MCF 10A (cell line): ENCODE results near the gene RAB9B. TPM values are rescaled to one million over a fixed set of nuclear protein-coding genes. Genes with fewer than 3 reads are reported as not detected.

Experiments
- BruUV-seq: library from RNA; stranded (reverse); fragments of 400-500 nt; replicated peaks from 2 replicates; lab custom pipeline; 2021; lab: Mats Ljungman, UMichigan
- CTCF ChIA-PET: fragments of 300-600 bp; sonication (Branson Sonifier 250); formaldehyde crosslinking; extraction: SDS; loops from one replicate; lab custom pipeline; 2021; ENCODE audit warnings: antibody characterized with exemption, inconsistent platforms; lab: Yijun Ruan, JAX
- POLR2A ChIA-PET: fragments of 300-600, 350-650 bp; sonication (Branson Sonifier 250); formaldehyde crosslinking; extraction: SDS; loops from one replicate; lab custom pipeline; 2020; ENCODE audit warnings: antibody characterized with exemption, inconsistent platforms; lab: Yijun Ruan, JAX
- DNase-seq: peaks from one replicate; pipeline ENCODE4 v3.0.0-alpha.2; 2018; ENCODE audit not compliant: unreplicated experiment
- H3K27ac Mint-ChIP-seq: one replicate; pipeline ENCODE4 v1.8.0; 2022; ENCODE audit warnings: mild to moderate bottlenecking, low read depth, mixed read lengths; ENCODE audit not compliant: unreplicated experiment
- H3K27me3 Mint-ChIP-seq: one replicate; pipeline ENCODE4 v1.8.0; 2022; ENCODE audit warnings: mixed read lengths; ENCODE audit not compliant: insufficient read depth, unreplicated experiment
- H3K36me3 Mint-ChIP-seq: one replicate; pipeline ENCODE4 v1.8.0; 2022; ENCODE audit warnings: mild to moderate bottlenecking, moderate library complexity, mixed read lengths; ENCODE audit not compliant: insufficient read depth, unreplicated experiment
- H3K4me1 Mint-ChIP-seq: one replicate; pipeline ENCODE4 v1.8.0; 2022; ENCODE audit warnings: mixed read lengths; ENCODE audit not compliant: insufficient read depth, unreplicated experiment
- H3K4me3 Mint-ChIP-seq: one replicate; pipeline ENCODE4 v1.8.0; 2022; ENCODE audit warnings: mild to moderate bottlenecking, moderate library complexity, mixed read lengths; ENCODE audit not compliant: unreplicated experiment
- H3K9me3 Mint-ChIP-seq: one replicate; pipeline ENCODE4 v1.8.0; 2022; ENCODE audit warnings: mixed read lengths; ENCODE audit not compliant: unreplicated experiment
- CTCF ChIP-seq: fragments of 200-600 bp; IDR thresholded peaks from one replicate; pipeline ENCODE4 v1.8.0; 2022; ENCODE audit warnings: antibody characterized with exemption, mild to moderate bottlenecking; ENCODE audit not compliant: unreplicated experiment
- intact Hi-C: fragments of 100-400 bp; cut with micrococcal nuclease; formaldehyde crosslinking; loops from 2 replicates; pipeline ENCODE4 v1.14.1; 2022
- total RNA-seq: library from RNA; stranded (reverse); gene quantifications from 2 replicates; pipeline ENCODE4 v1.2.3, GENCODE V29; 2022

RAB9B gene
- total RNA-seq, 1 experiment from 2014 or later, result 0.07 TPM

- no peaks in the 10 kb centered on the region for H3K36me3 Mint-ChIP-seq
- H3K27ac Mint-ChIP-seq, result no peak within 1 kb of the TSS
- CTCF ChIA-PET, result interaction anchor here (3.6 kb wide), 1 partner anchor 65 kb away, joined by 32 read pairs; the partner anchor contains the start of gene TMEM31
Observed at GRCh38 chrX:103776546-103776945, 55.5 kb downstream of the RAB9B start, which contains the start of gene PLP1. TSS of gene PLP1 (plus strand) at chrX:103776840. CDS start at chrX:103776996, 156 bp downstream.

DNA sequence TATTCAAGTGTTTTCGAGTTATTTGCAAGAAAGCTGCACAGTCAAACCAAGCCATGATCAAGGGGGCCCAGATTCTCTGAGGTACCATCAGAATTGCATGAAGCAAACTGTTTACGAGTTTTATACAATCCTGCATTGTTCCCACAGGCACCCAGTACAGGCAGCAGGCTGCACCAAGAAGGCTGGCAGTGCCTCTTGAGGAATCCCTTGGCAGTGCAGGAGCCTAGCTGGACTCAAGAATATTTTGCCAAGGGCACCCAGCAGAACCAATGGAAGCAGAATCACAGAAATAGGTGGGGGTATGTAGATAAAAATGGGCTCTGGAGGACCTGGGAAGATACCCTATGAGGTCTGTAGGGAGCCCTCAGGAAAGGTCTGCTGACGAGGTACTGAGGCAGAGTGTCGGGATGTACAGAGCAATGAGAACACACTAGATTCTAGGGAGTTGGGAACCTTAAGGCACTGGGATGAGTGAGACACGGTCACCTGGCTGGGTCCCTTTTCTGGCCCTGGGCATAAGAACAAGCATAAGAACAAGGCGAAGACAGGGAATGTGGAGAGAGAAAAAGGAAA lies 57.9 kb downstream of the RAB9B start:
- no peaks in the 10 kb centered on the region for H3K36me3 Mint-ChIP-seq
- BruUV-seq, result no TSS peak
- no peak overlapping the region for H3K27ac Mint-ChIP-seq
- CTCF ChIA-PET, result interaction anchor here (0.6 to 3.8 kb wide), 15 partner anchors 11 to 287 kb away, joined by 3 to 32 read pairs (median 4); partner anchors contain the start of gene TMEM31
- no peak overlapping the region for H3K4me3 Mint-ChIP-seq
- peak; percentile 64 for DNase-seq
- peak; percentile 36 for TF ChIP-seq CTCF
- no peaks in the 10 kb centered on the region for H3K9me3 Mint-ChIP-seq
- H3K27me3 Mint-ChIP-seq, result peaks cover 62% of the 10 kb centered on the region
- POLR2A ChIA-PET, result interaction anchor here (0.6 to 0.8 kb wide), 2 partner anchors 19 to 164 kb away, joined by 3 to 4 read pairs; no protein-coding TSS in a partner anchor
- intact Hi-C loops, result loop anchor here (1.0 kb wide), 3 partner anchors 63 to 241 kb away; no protein-coding TSS in a partner anchor
- H3K4me1 Mint-ChIP-seq, result no peaks in the 10 kb centered on the region

More at GRCh38 chrX:103776546-103776945, 55.5 kb downstream of the RAB9B start, which contains the start of gene PLP1:
- H3K4me3 Mint-ChIP-seq, result no peak within 1 kb of the TSS
- no peaks in the 10 kb centered on the region for H3K9me3 Mint-ChIP-seq
- POLR2A ChIA-PET, result no interaction called here
- TF ChIP-seq CTCF, result no peak
- no TSS peak for BruUV-seq
- H3K4me1 Mint-ChIP-seq, result no peaks in the 10 kb centered on the region
- no peak for DNase-seq
- H3K27me3 Mint-ChIP-seq, result peaks cover 86% of the 10 kb centered on the region
- intact Hi-C loops, result no loop called here

- no peak for DNase-seq
- no peak for TF ChIP-seq CTCF
- Mint-ChIP-seq H3K27me3 (peaks cover 61% of the 10 kb centered on the region), H3K27ac (no peak overlapping the region), H3K4me3 (no peak overlapping the region), H3K9me3 (no peaks in the 10 kb centered on the region), H3K4me1 (no peaks in the 10 kb centered on the region), H3K36me3 (no peaks in the 10 kb centered on the region)
- intact Hi-C loops, result no loop called here
- CTCF ChIA-PET, result interaction anchor here (0.7 to 3.8 kb wide), 14 partner anchors 10 to 240 kb away, joined by 3 to 32 read pairs (median 4); partner anchors contain the start of gene TMEM31
- POLR2A ChIA-PET, result interaction anchor here (0.8 kb wide), 2 partner anchors 19 to 144 kb away, joined by 3 read pairs; partner anchors contain the start of gene TCEAL1
- no TSS peak for BruUV-seq
Observed at GRCh38 chrX:103773445-103773844, 58.6 kb downstream of the RAB9B start.

Other genes with a start within 250 kb of the RAB9B start
- 63.7 and 64.4 TPM in 2 replicates for gene TCEAL4, start 246.7 kb downstream of the RAB9B start, total RNA-seq
- gene TCEAL3, start 224.3 kb downstream of the RAB9B start, total RNA-seq, result 15.1 and 18.9 TPM in 2 replicates
- gene TCEAL1, start 203.3 kb downstream of the RAB9B start, total RNA-seq, result 5.7 and 8.1 TPM in 2 replicates
- gene MORF4L2, start 145.6 kb downstream of the RAB9B start, total RNA-seq, result 463 and 496 TPM in 2 replicates
- gene TMEM31, start 121.3 kb downstream of the RAB9B start, total RNA-seq, result not detected in 2 replicates
- not detected in 2 replicates for gene PLP1, start 55.4 kb downstream of the RAB9B start, total RNA-seq
- gene TMSB15B, start 130.4 kb upstream of the RAB9B start, total RNA-seq, result 2.1 and 3.0 TPM in 2 replicates
- not detected in 2 replicates for gene H2BW1, start 181.5 kb upstream of the RAB9B start, total RNA-seq
- gene H2BW2, start 207.7 kb upstream of the RAB9B start, total RNA-seq, result not detected in 2 replicates
- 0.79 and 1.3 TPM in 2 replicates for gene TMSB15C, start 244.0 kb upstream of the RAB9B start, total RNA-seq